ENCODE results near the gene TRIP4. TPM values are rescaled to one million over a fixed set of nuclear protein-coding genes. Genes with fewer than 3 reads are reported as not detected.
"Not testable (repeated sequence)": the region's sequence is repeated elsewhere in the genome, so short reads cannot be mapped to it uniquely, and the experiment has no call there.

Gene TRIP4
- total and polyA plus RNA-seq, 9 of the 15 experiments (the other 6 are each of a cell fraction or from before 2014, with no cell fraction given): 7.6 to 23.3 (median 16.7) TPM

- ATAC-seq (peak; percentile 11), DNase-seq (ENCODE audit: extremely low read depth in 1 of 4, low spot score in 3 of 4) (peak in 2 of 4 experiments; percentile 21 to 33)
- H3K9me3 ChIP-seq (replicated peaks; ENCODE audit: control insufficient read depth, insufficient read depth, low read depth, low read length); BruUV-seq (replicated peaks); FAIRE-seq; intact Hi-C loops (cut with micrococcal nuclease); in situ Hi-C loops (cut with MboI); H3K27me3 ChIP-seq (ENCODE audit: control insufficient read depth in 2 of 2, insufficient read depth in 2 of 2, low read length in 2 of 2); H4K20me1 ChIP-seq (replicated peaks; ENCODE audit: control insufficient read depth, insufficient read depth, low read length); CTCF ChIA-PET (ENCODE audit: low intra/inter-chr PET ratio); H3K9me1 ChIP-seq (ENCODE audit: control insufficient read depth, insufficient read depth, low read length); TF ChIP-seq ZBTB40 (CRISPR knock-in tag; IDR thresholded peaks at IDR 0.05): not testable (repeated sequence)
- peak overlapping the region; percentile 75 for H3K27ac ChIP-seq (ENCODE audit: extremely low read depth, low read depth, low read length)
- H3K9ac ChIP-seq (ENCODE audit: insufficient read depth in 1 of 2, low read depth in 2 of 2, low read length in 2 of 2): peak overlapping the region; percentile 90 to 91
- peaks cover 48% of the 10 kb centered on the region for H3K79me2 ChIP-seq (ENCODE audit: control insufficient read depth, insufficient read depth, low read length)
- H3K4me2 ChIP-seq (ENCODE audit: insufficient read depth, low read length): peak overlapping the region; percentile 95
- H2AFZ ChIP-seq (ENCODE audit: low read depth, low read length): peak overlapping the region; percentile 77
- peak overlapping the region; percentile 74 for H3K4me3 ChIP-seq
- POLR2A ChIA-PET: interaction anchor here (0.5 to 3.3 kb wide), 13 partner anchors 7 to 869 kb away, joined by 3 to 29 read pairs (median 3); no protein-coding TSS in a partner anchor
- peaks cover 5 to 12% of the 10 kb centered on the region in 2 experiments; a peak in 4 of 5 replicates for H3K4me1 ChIP-seq (replicated peaks in 1 of 2; ENCODE audit: control insufficient read depth in 2 of 2, insufficient read depth in 2 of 2, low read length in 2 of 2)
- WGBS (ENCODE audit: insufficient coverage, low coverage, missing lambda C conversion rate): 14% methylated on average over 11 of the region's 11 CpGs
- peaks cover 35% of the 10 kb centered on the region; the same call in 2 of the 3 replicates for H3K36me3 ChIP-seq (ENCODE audit: control insufficient read depth, insufficient read depth, low read length)
- TF ChIP-seq SMARCA4 (IDR thresholded peaks at IDR 0.05) (0 out of 2 replicates have a peak, but pooled peaks have one; percentile 19), ZBTB40 (IDR thresholded peaks at IDR 0.05) (0 out of 2 replicates have a peak, but pooled peaks have one; percentile 26), NKRF (IDR thresholded peaks at IDR 0.05; ENCODE audit: borderline replicate concordance) (0 out of 2 replicates have a peak, but pooled peaks have one; percentile 15), KDM1A (IDR thresholded peaks at IDR 0.05) (peak in 1 of 2 experiments; percentile 64; a peak in 2 of 4 replicates), HLTF (IDR thresholded peaks at IDR 0.05) (0 out of 2 replicates have a peak, but pooled peaks have one; percentile 29), BCOR (IDR thresholded peaks at IDR 0.05) (peak; percentile 72)
- TF ChIP-seq, protein P1, sequence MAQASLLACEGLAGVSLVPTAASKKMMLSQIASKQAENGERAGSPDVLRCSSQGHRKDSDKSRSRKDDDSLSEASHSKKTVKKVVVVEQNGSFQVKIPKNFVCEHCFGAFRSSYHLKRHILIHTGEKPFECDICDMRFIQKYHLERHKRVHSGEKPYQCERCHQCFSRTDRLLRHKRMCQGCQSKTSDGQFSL (CRISPR knock-in tag; IDR thresholded peaks at IDR 0.05): 0 out of 2 replicates have a peak, but pooled peaks have one; percentile 4
- TF ChIP-seq, protein P1 (tag; IDR thresholded peaks at IDR 0.05): peak in 1 of 2 experiments; percentile 29; a peak in 1 of 4 replicates
Observed at GRCh38 chr15:64380130-64380870, 7.3 kb upstream of the TRIP4 start.

All from K562 (cell line).